Caco-2 (cell line): ENCODE measurements around the gene CRAMP1. TPM values are rescaled to one million over a fixed set of nuclear protein-coding genes. Genes with fewer than 3 reads are reported as not detected.

Source experiments
- BruUV-seq: library from RNA; stranded (reverse); fragments of 400-500 nt; replicated peaks from 2 replicates; lab custom pipeline; 2021; lab: Mats Ljungman, UMichigan
- CTCF ChIA-PET: fragments of 300-600 bp; sonication (Branson Sonifier 250); formaldehyde crosslinking; loops from one replicate; lab custom pipeline; 2022; ENCODE audit warnings: antibody characterized with exemption; lab: Charles Lee
- POLR2A ChIA-PET: fragments of 300-600 bp; sonication (Branson Sonifier 250); formaldehyde crosslinking; loops from one replicate; lab custom pipeline; 2022; ENCODE audit warnings: antibody characterized with exemption; lab: Charles Lee
- DNase-seq, 2 experiments: peaks; one replicate each; pipeline versions ENCODE4 v3.0.0 to v3.0.0-alpha.2; 2020 to 2022
- H3K27me3 ChIP-seq: replicated peaks from 2 replicates; pipeline ENCODE4 v1.6.0; 2011; ENCODE audit warnings: low read length; ENCODE audit not compliant: control insufficient read depth, insufficient read depth
- H3K36me3 ChIP-seq: 2 replicates; pipeline ENCODE4 v1.5.1; 2011; ENCODE audit warnings: low read length; ENCODE audit not compliant: control insufficient read depth, insufficient read depth
- H3K4me1 ChIP-seq: fragments of 250-450 bp; sonication (Bioruptor Pico); 2 replicates; pipeline ENCODE4 v1.5.1; 2020; ENCODE audit warnings: mild to moderate bottlenecking
- H3K4me3 ChIP-seq: 2 replicates; pipeline ENCODE4 v1.5.1; 2011; ENCODE audit warnings: low read depth, mild to moderate bottlenecking, control low read depth, low read length
- H3K9me3 ChIP-seq: fragments of 250-450 bp; sonication (Bioruptor Pico); 2 replicates; pipeline ENCODE4 v1.5.1; 2020; ENCODE audit warnings: mild to moderate bottlenecking, moderate library complexity
- H3K27ac Mint-ChIP-seq: one replicate; pipeline ENCODE4 v1.8.0; 2022; ENCODE audit warnings: mixed read lengths; ENCODE audit not compliant: unreplicated experiment
- H3K27me3 Mint-ChIP-seq: one replicate; pipeline ENCODE4 v1.8.0; 2022; ENCODE audit warnings: mixed read lengths; ENCODE audit not compliant: insufficient read depth, unreplicated experiment
- H3K36me3 Mint-ChIP-seq: one replicate; pipeline ENCODE4 v1.8.0; 2022; ENCODE audit warnings: mild to moderate bottlenecking, mixed read lengths; ENCODE audit not compliant: insufficient read depth, unreplicated experiment
- H3K4me1 Mint-ChIP-seq: one replicate; pipeline ENCODE4 v1.8.0; 2022; ENCODE audit warnings: low read depth, mixed read lengths; ENCODE audit not compliant: unreplicated experiment
- H3K4me3 Mint-ChIP-seq: one replicate; pipeline ENCODE4 v1.8.0; 2022; ENCODE audit warnings: mild to moderate bottlenecking, moderate library complexity, mixed read lengths; ENCODE audit not compliant: unreplicated experiment
- H3K9me3 Mint-ChIP-seq: one replicate; pipeline ENCODE4 v1.8.0; 2022; ENCODE audit warnings: mixed read lengths; ENCODE audit not compliant: unreplicated experiment
- CTCF ChIP-seq, 2 experiments: fragments of 200-600 bp in 1 of 2; IDR thresholded peaks; 1 replicate in 1 of 2; 2 replicates in 1 of 2; pipeline versions ENCODE4 v1.5.1 to v1.8.0; 2011 to 2022; ENCODE audit warnings: antibody characterized with exemption in 1 of 2, control low read depth in 1 of 2, inconsistent platforms in 1 of 2, low read depth in 1 of 2, low read length in 1 of 2, mild to moderate bottlenecking in 1 of 2, moderate library complexity in 1 of 2; ENCODE audit not compliant: insufficient read depth in 1 of 2, severe bottlenecking in 1 of 2, unreplicated experiment in 1 of 2
- intact Hi-C: fragments of 100-400 bp; cut with micrococcal nuclease; formaldehyde crosslinking; loops from one replicate; pipeline ENCODE4 v1.10.0; 2022; ENCODE audit not compliant: unreplicated experiment
- total RNA-seq: library from RNA; stranded (reverse); gene quantifications from 2 replicates; pipeline ENCODE4 v1.2.3, GENCODE V29; 2022

The CRAMP1 gene
- total RNA-seq, 1 experiment from 2014 or later, result 24.7 TPM

GRCh38 chr16:1709356-1709755 lies 97.2 kb downstream of the CRAMP1 start:
- H3K27me3 ChIP-seq, result no peaks in the 10 kb centered on the region
- no peak overlapping the region for H3K4me3 ChIP-seq
- DNase-seq, result no peak
- Mint-ChIP-seq H3K4me1 (peaks cover under 1% of the 10 kb centered on the region), H3K27me3 (no peaks in the 10 kb centered on the region), H3K36me3 (peaks cover 28% of the 10 kb centered on the region), H3K9me3 (no peaks in the 10 kb centered on the region), H3K4me3 (no peak overlapping the region), H3K27ac (no peak overlapping the region)
- no peaks in the 10 kb centered on the region for H3K36me3 ChIP-seq
- ChIA-PET CTCF (no interaction called here), POLR2A (no interaction called here)
- TF ChIP-seq CTCF (IDR thresholded peaks at IDR 0.05; ENCODE audit: insufficient read depth in 1 of 2, low read depth in 1 of 2, low read length in 1 of 2, severe bottlenecking in 1 of 2, unreplicated experiment in 1 of 2), result no peak
- H3K9me3 ChIP-seq, result no peaks in the 10 kb centered on the region
- H3K4me1 ChIP-seq, result no peaks in the 10 kb centered on the region; the same call in 1 of the 2 replicates
- BruUV-seq, result no TSS peak
- intact Hi-C loops, result loop anchor here (5.0 kb wide), 1 partner anchor 97 kb away; the partner anchor contains the start of genes CRAMP1 and IFT140

DNA sequence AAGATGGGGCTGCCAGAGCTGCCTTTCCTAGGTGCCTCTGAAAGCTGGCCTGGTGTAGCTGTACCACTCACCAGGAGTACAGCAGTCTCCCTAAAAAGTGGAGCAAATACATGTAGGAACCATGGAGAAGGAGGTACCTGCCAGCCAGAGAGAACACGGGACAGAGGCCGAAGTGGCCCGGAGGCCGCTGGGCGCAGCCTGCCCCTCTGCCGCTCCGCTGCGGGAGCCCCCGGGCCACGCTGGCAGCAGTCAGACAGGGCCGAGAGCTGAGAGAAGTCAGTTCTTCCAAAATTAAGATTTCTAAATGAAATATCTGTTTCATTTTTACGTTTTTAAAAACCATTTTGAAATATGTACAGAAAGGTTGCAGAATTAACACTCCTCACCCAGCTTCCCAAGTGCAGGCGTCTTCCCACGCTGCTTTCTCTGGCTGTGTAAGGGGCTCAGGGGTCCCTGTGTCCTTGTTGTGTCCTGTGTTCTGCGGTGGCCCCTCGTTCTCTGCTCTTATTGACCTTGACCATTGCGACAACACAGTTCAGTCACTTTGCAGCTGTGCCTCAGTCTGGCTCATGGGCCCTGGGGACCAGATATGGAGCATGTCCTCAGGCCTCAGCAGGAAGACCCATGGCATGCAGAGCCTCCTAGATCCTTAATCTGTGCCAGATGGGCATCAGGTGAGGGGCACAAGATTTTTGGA lies 98.8 kb downstream of the CRAMP1 start:
- H3K36me3 Mint-ChIP-seq, result peaks cover 12% of the 10 kb centered on the region
- no peaks in the 10 kb centered on the region for H3K4me1 Mint-ChIP-seq
- H3K27me3 Mint-ChIP-seq, result no peaks in the 10 kb centered on the region
- no peaks in the 10 kb centered on the region for H3K36me3 ChIP-seq
- ChIA-PET CTCF (interaction anchor here (0.6 kb wide), 1 partner anchor 184 kb away, joined by 3 read pairs; no protein-coding TSS in a partner anchor), POLR2A (interaction anchor here (0.6 kb wide), 1 partner anchor 402 kb away, joined by 5 read pairs; no protein-coding TSS in a partner anchor)
- intact Hi-C loops, result no loop called here
- DNase-seq, result no peak
- no peaks in the 10 kb centered on the region for H3K9me3 Mint-ChIP-seq
- no peaks in the 10 kb centered on the region for H3K4me1 ChIP-seq
- no peak for TF ChIP-seq CTCF (IDR thresholded peaks at IDR 0.05; ENCODE audit: insufficient read depth in 1 of 2, low read depth in 1 of 2, low read length in 1 of 2, severe bottlenecking in 1 of 2, unreplicated experiment in 1 of 2)
- no TSS peak for BruUV-seq
- no peaks in the 10 kb centered on the region for H3K9me3 ChIP-seq
- no peak overlapping the region for H3K4me3 ChIP-seq
- no peak overlapping the region for H3K27ac Mint-ChIP-seq
- no peaks in the 10 kb centered on the region for H3K27me3 ChIP-seq
- no peak overlapping the region for H3K4me3 Mint-ChIP-seq

GRCh38 chr16:1712791-1713261 lies 100.7 kb downstream of the CRAMP1 start:
- H3K9me3 Mint-ChIP-seq, result no peaks in the 10 kb centered on the region
- no peaks in the 10 kb centered on the region for H3K36me3 Mint-ChIP-seq
- H3K4me1 ChIP-seq, result no peaks in the 10 kb centered on the region
- no TSS peak for BruUV-seq
- intact Hi-C loops, result no loop called here
- no peak for TF ChIP-seq CTCF (IDR thresholded peaks at IDR 0.05; ENCODE audit: insufficient read depth in 1 of 2, low read depth in 1 of 2, low read length in 1 of 2, severe bottlenecking in 1 of 2, unreplicated experiment in 1 of 2)
- no peak overlapping the region for H3K4me3 ChIP-seq
- no peaks in the 10 kb centered on the region for H3K27me3 Mint-ChIP-seq
- POLR2A ChIA-PET, result no interaction called here
- H3K4me3 Mint-ChIP-seq, result no peak overlapping the region
- no peaks in the 10 kb centered on the region for H3K4me1 Mint-ChIP-seq
- H3K27me3 ChIP-seq, result no peaks in the 10 kb centered on the region
- no peak overlapping the region for H3K27ac Mint-ChIP-seq
- H3K9me3 ChIP-seq, result no peaks in the 10 kb centered on the region
- CTCF ChIA-PET, result no interaction called here
- no peak for DNase-seq
- H3K36me3 ChIP-seq, result no peaks in the 10 kb centered on the region
